IMR-90 (cell line): ENCODE data around the gene FOXD3. TPM values are rescaled to one million over a fixed set of nuclear protein-coding genes. Genes with fewer than 3 reads are reported as not detected.

Experiments
- ATAC-seq: fragments of 200-7000 bp; cut with Tn5 transposase; 2 replicates; pipeline ENCODE4 v1.9.1; 2020; ENCODE audit warnings: low read depth, mild to moderate bottlenecking, moderate library complexity
- BruUV-seq: library from RNA; stranded (reverse); fragments of 400-500 nt; replicated peaks from 2 replicates; lab custom pipeline; 2021; lab: Mats Ljungman, UMichigan
- CTCF ChIA-PET: fragments of 300-600 bp; formaldehyde crosslinking; extraction: SDS; loops from one replicate; lab custom pipeline; 2021; ENCODE audit warnings: antibody characterized with exemption; lab: Yijun Ruan, JAX
- POLR2A ChIA-PET: fragments of 300-600 bp; sonication (Branson Sonifier 250); formaldehyde crosslinking; loops from one replicate; lab custom pipeline; 2022; ENCODE audit warnings: antibody characterized with exemption; ENCODE audit not compliant: unreplicated experiment; lab: Charles Lee
- DNase-seq: peaks from one replicate; pipeline ENCODE4 v3.0.0; 2013
- H2AFZ ChIP-seq: replicated peaks from 2 replicates; pipeline ENCODE3; 2013; ENCODE audit warnings: low read length, mild to moderate bottlenecking; ENCODE audit not compliant: poor library complexity
- H2AK5ac ChIP-seq: 2 replicates; pipeline ENCODE4 v1.6.1; 2013; ENCODE audit warnings: low read depth, low read length, inconsistent platforms
- H2AK9ac ChIP-seq: replicated peaks from 2 replicates; pipeline ENCODE3; 2013; ENCODE audit warnings: mild to moderate bottlenecking, low read depth, low read length, moderate library complexity; ENCODE audit not compliant: poor library complexity
- H2BK120ac ChIP-seq: 2 replicates; pipeline ENCODE4 v1.6.1; 2013; ENCODE audit warnings: low read depth, low read length, inconsistent platforms
- H2BK15ac ChIP-seq: 3 replicates; pipeline ENCODE4 v1.6.1; 2013; ENCODE audit warnings: low read depth, low read length, inconsistent platforms
- H2BK20ac ChIP-seq: 2 replicates; pipeline ENCODE4 v1.6.1; 2013; ENCODE audit warnings: low read depth, mild to moderate bottlenecking, inconsistent platforms, low read length, moderate library complexity
- H2BK5ac ChIP-seq: 2 replicates; pipeline ENCODE4 v1.6.1; 2013; ENCODE audit warnings: mild to moderate bottlenecking, low read depth, low read length, inconsistent platforms; ENCODE audit not compliant: poor library complexity, severe bottlenecking
- H3K14ac ChIP-seq: replicated peaks from 2 replicates; pipeline ENCODE4 v1.6.1; 2013; ENCODE audit warnings: low read depth, low read length, inconsistent platforms
- H3K18ac ChIP-seq: 2 replicates; pipeline ENCODE4 v1.6.1; 2013; ENCODE audit warnings: low read depth, low read length, control low read depth
- H3K23ac ChIP-seq: 2 replicates; pipeline ENCODE4 v1.6.1; 2013; ENCODE audit warnings: low read depth, low read length, inconsistent platforms
- H3K27ac ChIP-seq: 2 replicates; pipeline ENCODE4 v1.5.1; 2013; ENCODE audit warnings: mild to moderate bottlenecking, control low read depth, low read length; ENCODE audit not compliant: insufficient read depth
- H3K27me3 ChIP-seq: 2 replicates; pipeline ENCODE4 v1.6.1; 2013; ENCODE audit warnings: low read length; ENCODE audit not compliant: control insufficient read depth, insufficient read depth
- H3K36me3 ChIP-seq: 2 replicates; pipeline ENCODE4 v1.6.1; 2013; ENCODE audit warnings: low read length, mixed read lengths; ENCODE audit not compliant: control insufficient read depth, insufficient read depth
- H3K4ac ChIP-seq: 2 replicates; pipeline ENCODE4 v1.6.1; 2013; ENCODE audit warnings: low read depth, low read length, inconsistent platforms
- H3K4me1 ChIP-seq: 2 replicates; pipeline ENCODE4 v1.6.1; 2013; ENCODE audit warnings: low read length, mixed read lengths; ENCODE audit not compliant: control insufficient read depth, insufficient read depth
- H3K4me2 ChIP-seq: 2 replicates; pipeline ENCODE4 v1.6.1; 2013; ENCODE audit warnings: low read depth, mild to moderate bottlenecking, control low read depth, low read length, moderate library complexity
- H3K4me3 ChIP-seq: 2 replicates; pipeline ENCODE4 v1.5.1; 2013; ENCODE audit warnings: low read depth, mild to moderate bottlenecking, control low read depth, low read length, moderate library complexity; ENCODE audit not compliant: insufficient read depth
- H3K56ac ChIP-seq: 2 replicates; pipeline ENCODE4 v1.6.1; 2013; ENCODE audit warnings: low read length, inconsistent platforms; ENCODE audit not compliant: insufficient read depth; ENCODE audit errors: extremely low read depth
- H3K79me1 ChIP-seq, 2 experiments: 2 replicates each; pipeline ENCODE4 v1.6.1; 2013; ENCODE audit warnings: low read length in 2 of 2, inconsistent platforms in 1 of 2, low read depth in 1 of 2
- H3K9ac ChIP-seq: 2 replicates; pipeline ENCODE4 v1.6.1; 2013; ENCODE audit warnings: low read depth, low read length, control low read depth
- H3K9me1 ChIP-seq: 2 replicates; pipeline ENCODE4 v1.6.1; 2013; ENCODE audit warnings: low read length, inconsistent platforms; ENCODE audit not compliant: insufficient read depth
- H3K9me3 ChIP-seq: 2 replicates; pipeline ENCODE4 v1.6.1; 2013; ENCODE audit warnings: low read length; ENCODE audit not compliant: control insufficient read depth, insufficient read depth
- H4K20me1 ChIP-seq: 2 replicates; pipeline ENCODE4 v1.6.1; 2013; ENCODE audit warnings: low read length, inconsistent platforms; ENCODE audit not compliant: insufficient read depth
- H4K5ac ChIP-seq: 2 replicates; pipeline ENCODE4 v1.6.1; 2013; ENCODE audit warnings: mild to moderate bottlenecking, low read depth, low read length, control low read depth
- H4K8ac ChIP-seq, 2 experiments: 2 replicates each; pipeline ENCODE4 v1.6.1; 2013; ENCODE audit warnings: low read depth in 2 of 2, low read length in 2 of 2, control low read depth in 1 of 2, inconsistent platforms in 1 of 2
- H4K91ac ChIP-seq: 2 replicates; pipeline ENCODE4 v1.6.1; 2013; ENCODE audit warnings: low read depth, low read length, inconsistent platforms; ENCODE audit not compliant: insufficient read depth
- BHLHE40 ChIP-seq: fragments of 150-350 bp; IDR thresholded peaks from 2 replicates; pipeline ENCODE4 v1.6.1; 2016; ENCODE audit warnings: mild to moderate bottlenecking, low read depth, low read length
- CEBPB ChIP-seq: IDR thresholded peaks from 2 replicates; pipeline ENCODE4 v1.6.1; 2012; ENCODE audit warnings: low read depth, low read length, improper control_type of control experiment
- CHD1 ChIP-seq: IDR thresholded peaks from 2 replicates; pipeline ENCODE4 v1.6.1; 2012; ENCODE audit warnings: low read depth, low read length, improper control_type of control experiment
- MAFK ChIP-seq: IDR thresholded peaks from 2 replicates; pipeline ENCODE4 v1.6.1; 2012; ENCODE audit warnings: low read depth, low read length, improper control_type of control experiment
- MAZ ChIP-seq: IDR thresholded peaks from 2 replicates; pipeline ENCODE4 v1.6.1; 2012; ENCODE audit warnings: low read depth, mild to moderate bottlenecking, low read length, improper control_type of control experiment, moderate library complexity, borderline replicate concordance
- POLR2A ChIP-seq: IDR thresholded peaks from 2 replicates; pipeline ENCODE4 v1.6.1; 2012; ENCODE audit warnings: mild to moderate bottlenecking, low read depth, low read length
- RCOR1 ChIP-seq: IDR thresholded peaks from 2 replicates; pipeline ENCODE4 v1.6.1; 2012; ENCODE audit warnings: mild to moderate bottlenecking, low read length, improper control_type of control experiment; ENCODE audit not compliant: insufficient replicate concordance
- RFX5 ChIP-seq: IDR thresholded peaks from 2 replicates; pipeline ENCODE4 v1.8.0; 2012; ENCODE audit warnings: low read depth, mild to moderate bottlenecking, low read length, moderate library complexity
- SMC3 ChIP-seq: fragments of 150-350 bp; IDR thresholded peaks from 2 replicates; pipeline ENCODE4 v1.6.1; 2016; ENCODE audit warnings: low read depth, mild to moderate bottlenecking, antibody characterized with exemption, low read length, moderate library complexity
- WGBS, 2 experiments: methylation state at CpG; one replicate each; pipeline versions ENCODE4 v1.1.5 to v1.1.7; 2013; ENCODE audit warnings: missing lambda C conversion rate in 2 of 2; ENCODE audit not compliant: insufficient read length in 1 of 2; ENCODE audit errors: extremely low coverage in 2 of 2; 5-methylcytosine and 5-hydroxymethylcytosine counted together
- dilution Hi-C: fragments of 300-500 bp; cut with HindIII; formaldehyde crosslinking; loops from one replicate; pipeline ENCODE4 v1.14.3; 2018; ENCODE audit warnings: low sequenced_read_pairs; ENCODE audit not compliant: unreplicated experiment
- in situ Hi-C: fragments of 300-500 bp; cut with MboI; formaldehyde crosslinking; loops from 3 replicates; pipeline ENCODE4 v1.14.3; 2019; ENCODE audit warnings: low sequenced_read_pairs, inconsistent platforms, mixed read lengths
- intact Hi-C: fragments of 100-400 bp; cut with micrococcal nuclease; formaldehyde crosslinking; loops from 2 replicates; pipeline ENCODE4 v1.10.0; 2022
- polyA plus RNA-seq, 3 experiments: library from polyadenylated mRNA; depleted of rRNA; stranded (reverse); fragments of >200 nt; gene quantifications; 2 replicates each; pipeline ENCODE4 v1.2.3, GENCODE V29; 2012; ENCODE audit warnings: low replicate concordance in 1 of 3
- total RNA-seq: library from RNA; depleted of rRNA; stranded (reverse); fragments of >200 nt; gene quantifications from 2 replicates; pipeline ENCODE4 v1.2.3, GENCODE V29; 2012
- TF ChIP-seq, protein P1 (sequence below): conservative IDR thresholded peaks from 2 replicates; pipeline ENCODE4 v1.5.1; 2012; ENCODE audit warnings: mild to moderate bottlenecking, low read depth, low read length, improper control_type of control experiment
- TF ChIP-seq, protein P2 (sequence below): fragments of 150-350 bp; IDR thresholded peaks from 2 replicates; pipeline ENCODE4 v1.6.1; 2016; ENCODE audit warnings: low read depth, mild to moderate bottlenecking, low read length, moderate library complexity, borderline replicate concordance
- TF ChIP-seq, protein P3 (sequence below): fragments of 150-350 bp; IDR thresholded peaks from 2 replicates; pipeline ENCODE4 v1.6.1; 2017; ENCODE audit warnings: mild to moderate bottlenecking, antibody characterized with exemption, low read length, low read depth

FOXD3 gene
- total and polyA plus RNA-seq, 2 of the 4 experiments (the other 2 are of a cell fraction): not detected

DNA sequence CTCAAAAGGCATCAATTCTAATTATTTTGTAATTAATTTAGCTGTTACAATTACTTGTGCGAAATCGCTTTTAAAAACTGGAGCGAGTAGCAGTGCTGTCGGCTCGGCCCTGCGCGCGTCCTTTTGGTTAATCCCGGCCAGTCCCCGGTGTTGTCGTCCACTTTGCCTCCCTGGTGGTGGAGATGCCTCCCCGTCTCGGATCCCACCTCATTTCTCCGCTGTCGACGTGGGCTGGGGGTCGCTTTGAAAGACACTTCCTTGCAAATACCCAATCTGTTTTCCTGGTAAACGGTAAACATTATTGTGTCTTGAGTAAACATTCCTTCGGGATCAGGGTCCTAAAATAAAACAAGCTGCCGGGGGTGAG, 3.7 kb downstream of the FOXD3 start:
- Histone ChIP-seq H2BK15ac (no peak overlapping the region), H2AFZ (no peak overlapping the region), H3K4me2 (no peak overlapping the region), H3K56ac (no peak overlapping the region), H3K27me3 (peaks cover 88% of the 10 kb centered on the region), H3K9me3 (peaks cover 16% of the 10 kb centered on the region), H4K5ac (no peak overlapping the region), H3K9me1 (no peaks in the 10 kb centered on the region), H3K79me1 (no peaks in the 10 kb centered on the region), H3K23ac (no peak overlapping the region), H2AK5ac (no peak overlapping the region), H4K20me1 (no peaks in the 10 kb centered on the region), H3K27ac (no peak overlapping the region), H3K9ac (no peak overlapping the region), H2BK20ac (no peak overlapping the region), H2BK5ac (no peak overlapping the region), H3K4me3 (no peak overlapping the region), H4K91ac (no peak overlapping the region), H2AK9ac (no peak overlapping the region), H3K14ac (no peak overlapping the region), H3K4ac (no peak overlapping the region), H3K36me3 (no peaks in the 10 kb centered on the region), H2BK120ac (no peak overlapping the region), H3K18ac (no peak overlapping the region), H4K8ac (no peak overlapping the region), H3K4me1 (no peaks in the 10 kb centered on the region; the same call in 1 of the 2 replicates)
- WGBS, 2 experiments: 18% methylated on average over 9 of the region's 20 CpGs; no CpG with 5 or more reads in 1 of the 2 experiments
- DNase-seq (no peak), ATAC-seq (no peak)
- BruUV-seq: no TSS peak
- ChIA-PET POLR2A (no interaction called here), CTCF (interaction anchor here (1.0 to 1.1 kb wide), 2 partner anchors 211 to 484 kb away, joined by 3 to 5 read pairs; no protein-coding TSS in a partner anchor)
- in situ Hi-C loops (loop anchor here (10.0 kb wide), 2 partner anchors 129 to 199 kb away; partner anchors contain the start of genes EFCAB7 and ITGB3BP), dilution Hi-C loops (no loop called here), intact Hi-C loops (loop anchor here (2.0 to 5.0 kb wide), 3 partner anchors 115 to 211 kb away; partner anchors contain the start of genes EFCAB7 and ITGB3BP)
- TF ChIP-seq SMC3 (no peak), RFX5 (no peak), POLR2A (no peak), BHLHE40 (no peak), MAZ (no peak), MAFK (no peak), CHD1 (no peak), CEBPB (no peak), RCOR1 (no peak)
- TF ChIP-seq, protein P1, sequence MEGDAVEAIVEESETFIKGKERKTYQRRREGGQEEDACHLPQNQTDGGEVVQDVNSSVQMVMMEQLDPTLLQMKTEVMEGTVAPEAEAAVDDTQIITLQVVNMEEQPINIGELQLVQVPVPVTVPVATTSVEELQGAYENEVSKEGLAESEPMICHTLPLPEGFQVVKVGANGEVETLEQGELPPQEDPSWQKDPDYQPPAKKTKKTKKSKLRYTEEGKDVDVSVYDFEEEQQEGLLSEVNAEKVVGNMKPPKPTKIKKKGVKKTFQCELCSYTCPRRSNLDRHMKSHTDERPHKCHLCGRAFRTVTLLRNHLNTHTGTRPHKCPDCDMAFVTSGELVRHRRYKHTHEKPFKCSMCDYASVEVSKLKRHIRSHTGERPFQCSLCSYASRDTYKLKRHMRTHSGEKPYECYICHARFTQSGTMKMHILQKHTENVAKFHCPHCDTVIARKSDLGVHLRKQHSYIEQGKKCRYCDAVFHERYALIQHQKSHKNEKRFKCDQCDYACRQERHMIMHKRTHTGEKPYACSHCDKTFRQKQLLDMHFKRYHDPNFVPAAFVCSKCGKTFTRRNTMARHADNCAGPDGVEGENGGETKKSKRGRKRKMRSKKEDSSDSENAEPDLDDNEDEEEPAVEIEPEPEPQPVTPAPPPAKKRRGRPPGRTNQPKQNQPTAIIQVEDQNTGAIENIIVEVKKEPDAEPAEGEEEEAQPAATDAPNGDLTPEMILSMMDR: no peak
- TF ChIP-seq, protein P2, sequence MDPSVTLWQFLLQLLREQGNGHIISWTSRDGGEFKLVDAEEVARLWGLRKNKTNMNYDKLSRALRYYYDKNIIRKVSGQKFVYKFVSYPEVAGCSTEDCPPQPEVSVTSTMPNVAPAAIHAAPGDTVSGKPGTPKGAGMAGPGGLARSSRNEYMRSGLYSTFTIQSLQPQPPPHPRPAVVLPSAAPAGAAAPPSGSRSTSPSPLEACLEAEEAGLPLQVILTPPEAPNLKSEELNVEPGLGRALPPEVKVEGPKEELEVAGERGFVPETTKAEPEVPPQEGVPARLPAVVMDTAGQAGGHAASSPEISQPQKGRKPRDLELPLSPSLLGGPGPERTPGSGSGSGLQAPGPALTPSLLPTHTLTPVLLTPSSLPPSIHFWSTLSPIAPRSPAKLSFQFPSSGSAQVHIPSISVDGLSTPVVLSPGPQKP: no peak
- TF ChIP-seq, protein P3, sequence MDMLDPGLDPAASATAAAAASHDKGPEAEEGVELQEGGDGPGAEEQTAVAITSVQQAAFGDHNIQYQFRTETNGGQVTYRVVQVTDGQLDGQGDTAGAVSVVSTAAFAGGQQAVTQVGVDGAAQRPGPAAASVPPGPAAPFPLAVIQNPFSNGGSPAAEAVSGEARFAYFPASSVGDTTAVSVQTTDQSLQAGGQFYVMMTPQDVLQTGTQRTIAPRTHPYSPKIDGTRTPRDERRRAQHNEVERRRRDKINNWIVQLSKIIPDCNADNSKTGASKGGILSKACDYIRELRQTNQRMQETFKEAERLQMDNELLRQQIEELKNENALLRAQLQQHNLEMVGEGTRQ: no peak
